ENCODE results near the gene ISCA1.
A peak's percentile ranks its signal among the peaks of the same experiment; 100 is the strongest.
"Not testable (repeated sequence)": the region's sequence is repeated elsewhere in the genome, so short reads cannot be mapped to it uniquely, and the experiment has no call there.

Gene ISCA1

GRCh38 chr9:86324901-86325300 is 42.6 kb upstream of the ISCA1 start:
- Histone ChIP-seq H3K27me3 (replicated peaks) (no peaks in the 10 kb centered on the region), H3K27ac (no peak overlapping the region), H3K4me3 (ENCODE audit: low read depth, low read length) (no peak overlapping the region), H3K36me3 (replicated peaks) (peaks cover 45% of the 10 kb centered on the region)
- in situ Hi-C loops (cut with HindIII; ENCODE audit: low pct_ligation_motif_present, low sequenced_read_pairs) = no loop called here
- no peak for TF ChIP-seq CTCF (IDR thresholded peaks at IDR 0.05; ENCODE audit: low read depth, low read length, missing control alignments)
- no peak for DNase-seq

GRCh38 chr9:86324308-86324707 is 42.0 kb upstream of the ISCA1 start:
- no peaks in the 10 kb centered on the region for H3K27me3 ChIP-seq (replicated peaks)
- peaks cover 43% of the 10 kb centered on the region for H3K36me3 ChIP-seq (replicated peaks)
- no peak for TF ChIP-seq CTCF (IDR thresholded peaks at IDR 0.05; ENCODE audit: low read depth, low read length, missing control alignments)
- H3K27ac ChIP-seq = no peak overlapping the region
- DNase-seq = no peak
- no peak overlapping the region for H3K4me3 ChIP-seq (ENCODE audit: low read depth, low read length)
- in situ Hi-C loops (cut with HindIII; ENCODE audit: low pct_ligation_motif_present, low sequenced_read_pairs) = no loop called here

GRCh38 chr9:86322973-86323644 is 40.8 kb upstream of the ISCA1 start:
- Histone ChIP-seq H3K36me3 (replicated peaks) (peaks cover 49% of the 10 kb centered on the region), H3K27ac (peak overlapping the region; percentile 30), H3K4me3 (ENCODE audit: low read depth, low read length) (no peak overlapping the region), H3K27me3 (replicated peaks) (no peaks in the 10 kb centered on the region)
- DNase-seq = peak; percentile 40
- TF ChIP-seq CTCF (IDR thresholded peaks at IDR 0.05; ENCODE audit: low read depth, low read length, missing control alignments) = no peak
- in situ Hi-C loops (cut with HindIII; ENCODE audit: low pct_ligation_motif_present, low sequenced_read_pairs) = no loop called here

DNA sequence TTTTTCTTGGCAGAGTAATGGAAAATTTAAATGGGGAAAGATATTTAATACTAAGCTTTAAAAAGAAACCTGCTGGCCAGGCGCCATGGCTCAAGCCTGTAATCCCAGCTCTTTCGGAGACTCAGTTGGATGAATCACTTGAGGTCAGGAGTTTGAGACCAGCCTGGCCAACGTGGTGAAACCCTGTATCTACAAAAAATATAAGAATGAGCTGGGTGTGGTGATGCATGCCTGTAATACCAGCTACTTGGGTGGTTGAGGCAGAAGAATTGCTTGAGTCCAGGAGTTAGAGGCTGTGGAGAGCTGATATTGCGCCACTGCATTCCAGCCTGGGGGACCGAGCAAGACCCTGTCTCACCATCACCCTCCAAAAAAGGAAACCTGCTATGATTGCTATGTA is 39.0 kb upstream of the ISCA1 start:
- peaks cover 43% of the 10 kb centered on the region for H3K36me3 ChIP-seq (replicated peaks)
- peak overlapping the region; percentile 10 for H3K27ac ChIP-seq

GRCh38 chr9:86318187-86318586 is 35.8 kb upstream of the ISCA1 start:
- H3K36me3 ChIP-seq (replicated peaks) = peaks cover 48% of the 10 kb centered on the region
- TF ChIP-seq CTCF (IDR thresholded peaks at IDR 0.05; ENCODE audit: low read depth, low read length, missing control alignments) = no peak
- in situ Hi-C loops (cut with HindIII; ENCODE audit: low pct_ligation_motif_present, low sequenced_read_pairs) = no loop called here
- no peak overlapping the region for H3K27ac ChIP-seq
- H3K27me3 ChIP-seq (replicated peaks) = no peaks in the 10 kb centered on the region
- H3K4me3 ChIP-seq (ENCODE audit: low read depth, low read length) = no peak overlapping the region
- no peak for DNase-seq

More for the DNA sequence above, 39.0 kb upstream of the ISCA1 start:
- in situ Hi-C loops (cut with HindIII; ENCODE audit: low pct_ligation_motif_present, low sequenced_read_pairs) = no loop called here
- no peak for TF ChIP-seq CTCF (IDR thresholded peaks at IDR 0.05; ENCODE audit: low read depth, low read length, missing control alignments)
- Histone ChIP-seq H3K4me3 (ENCODE audit: low read depth, low read length) (no peak overlapping the region), H3K27me3 (replicated peaks) (no peaks in the 10 kb centered on the region)
- DNase-seq = peak; percentile 90

- Histone ChIP-seq H3K4me3 (ENCODE audit: low read depth, low read length) (no peak overlapping the region), H3K27me3 (replicated peaks) (no peaks in the 10 kb centered on the region), H3K36me3 (replicated peaks) (peaks cover 59% of the 10 kb centered on the region), H3K27ac (no peak overlapping the region)
- no peak for DNase-seq
- no peak for TF ChIP-seq CTCF (IDR thresholded peaks at IDR 0.05; ENCODE audit: low read depth, low read length, missing control alignments)
- in situ Hi-C loops (cut with HindIII; ENCODE audit: low pct_ligation_motif_present, low sequenced_read_pairs) = no loop called here
Measured at GRCh38 chr9:86315078-86315477, 32.7 kb upstream of the ISCA1 start.

GRCh38 chr9:86312959-86313358 is 30.6 kb upstream of the ISCA1 start:
- H3K4me3 ChIP-seq (ENCODE audit: low read depth, low read length); H3K27ac ChIP-seq; DNase-seq; H3K27me3 ChIP-seq (replicated peaks); in situ Hi-C loops (cut with HindIII; ENCODE audit: low pct_ligation_motif_present, low sequenced_read_pairs): not testable (repeated sequence)
- H3K36me3 ChIP-seq (replicated peaks) = peaks cover 60% of the 10 kb centered on the region

Measured in brain microvascular endothelial cell (primary cell).